GM18873 (cell line): ENCODE measurements around the gene PDCD2L.
"Not testable (repeated sequence)": the region's sequence is repeated elsewhere in the genome, so short reads cannot be mapped to it uniquely, and the experiment has no call there.

Experiments
- ATAC-seq: cut with Tn5 transposase; IDR thresholded peaks from one replicate; pipeline ENCODE4 v1.9.1; 2021; ENCODE audit warnings: mild to moderate bottlenecking, moderate library complexity, moderate number of reproducible peaks; ENCODE audit not compliant: unreplicated experiment, low FRiP score

Gene PDCD2L

GRCh38 chr19:34370983-34371382 is 33.2 kb upstream of the PDCD2L start:
- ATAC-seq: no peak

- ATAC-seq: no peak
Measured at GRCh38 chr19:34373601-34374288, 30.5 kb upstream of the PDCD2L start.

- no peak for ATAC-seq
Measured at GRCh38 chr19:34375598-34375997, 28.6 kb upstream of the PDCD2L start.

- ATAC-seq: no peak
Measured at GRCh38 chr19:34380639-34381241, 23.5 kb upstream of the PDCD2L start.

- ATAC-seq: no peak
Measured at GRCh38 chr19:34381399-34382251, 22.6 kb upstream of the PDCD2L start.

- ATAC-seq: no peak
Measured at GRCh38 chr19:34382471-34382870, 21.7 kb upstream of the PDCD2L start.

- no peak for ATAC-seq
Measured at GRCh38 chr19:34383599-34383998, 20.6 kb upstream of the PDCD2L start.

- ATAC-seq: no peak
Measured at GRCh38 chr19:34386645-34387445, 17.4 kb upstream of the PDCD2L start.

- no peak for ATAC-seq
Measured at GRCh38 chr19:34387446-34387810, 16.8 kb upstream of the PDCD2L start.

- not testable (repeated sequence) for ATAC-seq
Measured at GRCh38 chr19:34388745-34389144, 15.5 kb upstream of the PDCD2L start.

- ATAC-seq: no peak
Measured at GRCh38 chr19:34391813-34392212, 12.4 kb upstream of the PDCD2L start.

- ATAC-seq: no peak
Measured at GRCh38 chr19:34393031-34393430, 11.2 kb upstream of the PDCD2L start.

GRCh38 chr19:34393629-34394028 is 10.6 kb upstream of the PDCD2L start:
- no peak for ATAC-seq

- ATAC-seq: no peak
Measured at GRCh38 chr19:34397853-34398252, 6.3 kb upstream of the PDCD2L start.

GRCh38 chr19:34399886-34400285 is 4.3 kb upstream of the PDCD2L start:
- no peak for ATAC-seq

GRCh38 chr19:34400844-34401243 is 3.4 kb upstream of the PDCD2L start:
- ATAC-seq: not testable (repeated sequence)

GRCh38 chr19:34402074-34402600 is 2.1 kb upstream of the PDCD2L start:
- ATAC-seq: no peak

- ATAC-seq: no peak
Measured at GRCh38 chr19:34403784-34404108, 453 bp upstream of the PDCD2L start.

- ATAC-seq: no peak
Measured at GRCh38 chr19:34405892-34406660, 1.9 kb downstream of the PDCD2L start.

- ATAC-seq: no peak
Measured at GRCh38 chr19:34408411-34408810, 4.2 kb downstream of the PDCD2L start.
